Right lung (tissue), 10 donors: ENCODE data around the gene HSFX1. TPM values are rescaled to one million over a fixed set of nuclear protein-coding genes. Genes with fewer than 3 reads are reported as not detected.
"Not testable (repeated sequence)": the region's sequence is repeated elsewhere in the genome, so short reads cannot be mapped to it uniquely, and the experiment has no call there.

Source experiments
- DNase-seq, 2 donors: peaks; one replicate each; pipeline ENCODE4 v3.0.0-alpha.2; 2013
- long read RNA-seq, 8 donors: transcript quantifications; one replicate each; lab custom pipeline, GENCODE V29; 2026
- polyA plus RNA-seq, 5 donors: library from polyadenylated mRNA; unstranded; fragments of 120-200 nt; gene quantifications; one replicate each; pipeline versions ENCODE4 v1.2.1 to v1.2.3, GENCODE V29; 2013; ENCODE audit warnings: inconsistent platforms in 1 of 5, low replicate concordance in 1 of 5; ENCODE audit not compliant: insufficient read length in 5 of 5, insufficient read depth in 1 of 5

HSFX1 gene
- polyA plus RNA-seq, result 1 to 10 TPM; 1.4 to 3.6 (median 2.5) TPM
- long read RNA-seq, donor 1, result 0 reads
- long read RNA-seq, donor 2, result 0 reads
- long read RNA-seq, donor 3, result 0 reads
- long read RNA-seq, donor 4, result 0 reads
- long read RNA-seq, donor 5, result 0 reads
- long read RNA-seq, donor 6, result 0 reads
- long read RNA-seq, donor 7, result 0 reads
- long read RNA-seq, donor 8, result 0 reads

DNA sequence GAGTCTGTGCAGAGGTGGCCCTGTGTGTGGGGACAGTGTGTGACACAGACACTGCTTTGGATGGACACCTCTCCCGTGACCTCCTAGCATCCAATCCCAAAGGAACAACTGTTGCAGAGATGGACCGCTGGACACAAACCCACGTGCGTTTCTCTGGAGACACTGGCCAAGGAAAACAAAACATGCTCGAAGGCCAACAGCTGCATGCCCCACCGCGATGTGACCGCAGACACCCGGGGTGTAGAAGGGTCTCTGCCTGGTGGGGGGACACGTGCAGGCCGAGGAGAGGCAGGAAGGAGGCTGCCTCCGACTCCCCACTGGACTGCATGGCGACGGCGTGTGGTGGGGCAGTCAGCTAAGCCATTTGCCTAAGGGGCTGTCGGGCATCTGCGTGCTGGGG, at the start of gene HSFX1:
HSFX1 (plus strand) TSS at position 301 of the 400 bp plus-strand sequence. CDS start 614 bp downstream, outside the sequence.
- not testable (repeated sequence) for DNase-seq

DNA sequence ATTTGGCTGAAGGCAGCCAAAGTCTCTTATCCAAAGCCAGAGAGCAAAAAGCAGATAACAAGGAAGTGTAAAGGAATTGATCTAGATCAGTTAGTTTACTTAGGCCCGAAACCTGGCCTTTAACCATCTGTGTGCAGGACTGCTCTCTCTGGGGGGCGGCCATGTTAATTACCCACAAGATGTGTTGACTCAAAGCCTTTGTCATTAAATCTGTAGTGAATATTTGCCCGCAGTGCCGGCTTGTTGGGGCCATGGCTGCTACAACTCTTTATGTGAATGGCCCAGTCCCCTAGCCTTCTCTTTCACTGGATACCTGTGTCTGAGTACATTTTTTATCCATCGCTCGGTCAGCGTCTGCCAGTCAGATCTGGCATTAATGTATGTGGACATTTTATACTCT, 46.6 kb upstream of the HSFX1 start:
- not testable (repeated sequence) for DNase-seq

- DNase-seq, result not testable (repeated sequence)
These were observed 31.6 kb upstream of the HSFX1 start for GRCh38 chrX:149742269-149742668.

DNA sequence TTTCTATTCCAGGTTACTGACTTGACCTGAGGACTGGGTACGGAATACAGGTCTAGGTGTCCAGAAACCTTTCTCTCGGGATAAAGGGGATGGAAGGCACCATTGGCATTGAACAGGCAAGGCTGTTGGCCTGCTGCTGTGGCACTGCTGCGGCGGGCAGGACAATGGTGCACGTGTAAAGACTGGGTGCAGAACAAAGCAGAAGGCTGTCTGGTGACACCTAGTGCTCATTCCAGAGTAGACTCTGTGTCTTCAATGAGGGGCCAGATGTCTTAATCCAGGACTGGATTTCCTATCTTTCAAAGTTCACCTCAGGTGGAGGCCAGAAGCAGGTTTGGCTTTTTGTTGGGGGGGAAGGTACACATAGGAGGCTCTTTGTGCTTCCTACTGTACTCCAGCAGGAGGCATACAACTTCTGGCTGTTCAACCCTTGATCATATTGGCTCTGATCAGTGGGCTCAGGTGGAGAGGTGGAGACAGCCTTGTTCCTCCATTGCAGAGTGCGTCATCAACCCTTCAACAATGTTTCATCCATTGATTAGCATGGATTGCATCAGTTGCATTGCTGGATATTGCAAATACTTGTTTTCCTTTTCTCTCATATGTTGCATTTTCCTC, 27.4 kb upstream of the HSFX1 start:
- not testable (repeated sequence) for DNase-seq

DNA sequence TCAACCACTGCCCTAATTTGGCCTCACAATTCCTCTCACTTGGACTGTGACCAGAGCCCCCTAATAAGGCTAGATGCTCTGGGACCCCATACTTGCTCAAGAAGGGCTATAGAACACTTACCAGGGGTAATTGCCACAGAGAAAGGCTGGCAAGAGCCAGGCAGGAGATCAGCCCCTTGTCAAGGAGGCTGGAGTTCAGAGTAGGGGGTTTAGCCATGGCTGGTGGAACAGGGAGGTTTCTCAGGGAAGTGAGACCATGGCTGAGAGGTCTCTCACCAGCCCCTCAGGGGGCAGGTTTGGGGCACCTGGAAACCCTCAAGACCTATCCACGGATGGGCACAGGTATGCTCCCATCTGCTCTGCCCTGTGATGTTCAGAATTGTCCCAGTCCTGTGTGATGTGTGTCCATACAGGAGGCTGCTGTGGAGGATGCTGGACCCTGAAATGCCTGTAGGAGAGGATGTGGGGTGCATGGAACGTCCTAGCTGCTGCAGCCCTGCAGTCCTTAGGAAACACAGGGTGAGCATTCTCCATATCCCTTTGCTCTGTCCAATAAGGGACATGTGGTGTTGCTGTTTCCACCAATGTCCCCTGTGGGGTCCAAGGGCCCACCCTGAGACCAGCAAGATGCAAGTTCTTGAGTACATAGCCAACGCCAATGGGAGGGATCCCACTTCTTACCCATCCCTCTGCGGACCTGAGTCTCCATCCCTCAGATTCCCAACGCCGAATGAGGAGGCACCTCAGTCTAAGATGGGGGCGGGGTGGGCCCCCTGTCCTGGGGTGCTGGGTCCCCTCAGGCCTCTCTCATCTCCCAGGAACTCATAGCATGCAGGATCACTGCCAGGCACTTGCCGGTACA, 16.4 kb upstream of the HSFX1 start:
- no peak for DNase-seq

- DNase-seq, result no peak
These were observed 15.7 kb upstream of the HSFX1 start for GRCh38 chrX:149758068-149758714.

- not testable (repeated sequence) for DNase-seq
These were observed 15.2 kb upstream of the HSFX1 start for GRCh38 chrX:149758715-149759078.

DNA sequence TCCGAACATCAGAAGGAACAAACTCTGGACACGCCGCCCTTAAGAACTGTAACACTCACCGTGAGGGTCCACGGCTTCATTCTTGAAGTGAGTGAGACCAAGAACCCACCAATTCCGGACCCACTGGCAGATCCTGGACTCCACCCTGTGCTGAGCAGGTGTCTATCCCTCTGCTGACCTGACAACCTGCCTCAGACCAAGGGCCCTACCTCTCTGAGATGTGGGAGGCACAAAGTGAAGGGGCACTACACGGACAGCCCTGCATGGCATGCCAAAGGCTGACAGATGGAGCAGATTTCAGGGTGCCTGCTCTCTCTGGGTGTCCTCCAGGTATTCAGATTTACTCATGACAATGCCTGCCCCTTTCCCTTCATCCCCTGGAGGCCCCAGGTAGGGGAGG, 14.0 kb upstream of the HSFX1 start:
- DNase-seq, result no peak

GRCh38 chrX:149760965-149761364, 12.9 kb upstream of the HSFX1 start:
- no peak for DNase-seq

GRCh38 chrX:149761858-149762674, 11.8 kb upstream of the HSFX1 start:
- DNase-seq, result not testable (repeated sequence)

GRCh38 chrX:149762696-149763614, 10.9 kb upstream of the HSFX1 start:
- DNase-seq, result no peak

DNA sequence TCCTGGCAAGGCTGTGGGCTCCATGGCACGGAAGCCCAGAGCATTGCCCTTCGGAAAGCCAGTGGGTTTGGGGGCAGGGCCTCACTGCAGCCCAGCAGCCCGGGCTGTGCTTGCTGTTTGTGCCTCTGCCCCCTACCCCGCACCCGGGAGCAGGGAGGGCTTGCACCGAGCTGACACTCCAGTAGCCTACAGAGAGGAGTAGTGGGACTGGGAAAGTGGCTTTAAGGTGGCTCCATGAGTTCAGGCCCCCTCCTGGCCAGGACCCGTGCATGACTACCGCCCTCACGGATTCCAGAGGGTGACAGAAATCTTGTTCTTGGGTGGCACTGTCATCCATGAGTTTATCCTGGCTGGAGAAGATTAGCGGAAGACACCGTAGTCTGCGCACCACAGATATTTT, 3.5 kb upstream of the HSFX1 start:
- DNase-seq, result not testable (repeated sequence)

DNA sequence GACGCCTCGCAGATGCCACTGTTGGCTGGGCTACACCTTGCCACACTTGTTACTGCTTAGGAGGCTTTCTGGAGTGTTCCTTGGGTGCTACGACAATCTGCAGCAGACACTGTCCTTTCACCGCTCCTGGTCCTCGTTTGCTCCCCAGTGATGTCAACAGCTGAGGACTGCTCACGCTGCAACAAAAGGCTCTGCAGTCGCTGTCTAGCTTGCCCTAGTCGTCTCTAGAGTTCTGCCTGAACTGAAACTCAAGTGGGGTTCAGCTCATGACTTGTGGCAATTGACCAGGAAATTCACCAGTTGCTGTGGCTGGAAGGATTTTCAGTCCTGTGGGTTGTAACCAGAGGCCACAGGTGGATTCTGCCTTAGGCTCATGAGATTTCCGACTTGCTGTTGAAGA, 842 bp upstream of the HSFX1 start:
- not testable (repeated sequence) for DNase-seq

DNA sequence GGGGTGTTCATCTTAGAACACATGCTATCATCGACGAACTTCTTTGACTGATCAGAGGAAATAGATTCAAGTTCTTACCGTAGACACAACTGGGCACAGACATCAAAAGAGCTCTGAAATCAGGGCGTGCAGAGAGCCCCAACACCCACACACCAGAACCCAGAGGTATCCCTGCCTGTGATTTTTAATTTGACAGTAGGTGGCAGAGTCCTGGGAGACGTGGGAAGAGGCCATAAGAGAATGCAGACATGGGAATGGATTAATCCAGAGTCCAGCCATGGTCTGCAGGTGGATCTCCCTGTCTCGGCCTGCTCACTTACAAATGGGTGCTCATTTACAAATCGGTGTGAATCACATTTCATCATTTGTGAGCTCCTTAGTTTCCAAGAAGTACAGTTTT, 4.1 kb downstream of the HSFX1 start:
- DNase-seq, result not testable (repeated sequence)

DNA sequence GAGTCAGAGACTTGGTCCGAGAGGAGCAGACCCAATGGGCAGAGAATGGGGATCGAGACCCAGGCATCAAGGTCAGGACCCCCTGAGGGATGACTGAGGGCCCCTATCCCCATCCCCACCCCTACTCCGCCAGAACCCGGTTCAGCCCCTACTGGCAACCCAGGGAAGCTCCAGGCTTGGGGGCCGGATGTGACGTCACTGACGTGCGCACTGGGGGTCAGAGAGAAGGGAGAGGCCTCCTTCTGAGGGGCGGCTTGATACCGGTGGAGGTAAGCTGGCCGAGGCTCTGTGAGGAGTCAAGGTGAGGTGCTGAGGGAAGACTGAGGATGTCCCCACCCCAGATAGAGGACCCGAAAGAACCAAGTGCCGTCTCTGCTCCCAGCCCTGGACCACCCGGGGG, 7.9 kb downstream of the HSFX1 start, which contains the start of gene MAGEA9:
MAGEA9 (plus strand) TSS at position 204 of the 400 bp plus-strand sequence. CDS start 4,281 bp downstream, outside the sequence.
- not testable (repeated sequence) for DNase-seq

DNA sequence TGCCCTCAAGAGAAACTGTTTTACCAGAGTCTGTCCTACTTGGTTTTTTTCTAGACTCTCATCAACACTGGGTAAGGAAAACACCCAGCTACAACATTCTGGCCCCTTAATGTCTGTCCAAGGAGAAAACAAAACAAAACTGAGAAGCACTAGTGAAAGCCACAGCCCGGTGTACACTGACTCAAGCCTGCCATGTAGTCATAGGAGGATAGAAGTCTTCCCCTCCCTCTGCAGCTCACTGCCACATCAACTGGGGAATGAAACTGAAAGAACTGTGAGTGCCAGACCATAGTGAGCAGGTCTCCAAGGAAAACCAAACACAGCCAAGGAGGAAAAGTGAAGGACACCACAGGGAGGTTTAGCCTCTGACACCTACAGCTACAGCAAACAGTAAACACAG, 21.7 kb downstream of the HSFX1 start:
- DNase-seq, result not testable (repeated sequence)

- DNase-seq, result no peak
These were observed 25.3 kb downstream of the HSFX1 start for GRCh38 chrX:149799095-149799714.

DNA sequence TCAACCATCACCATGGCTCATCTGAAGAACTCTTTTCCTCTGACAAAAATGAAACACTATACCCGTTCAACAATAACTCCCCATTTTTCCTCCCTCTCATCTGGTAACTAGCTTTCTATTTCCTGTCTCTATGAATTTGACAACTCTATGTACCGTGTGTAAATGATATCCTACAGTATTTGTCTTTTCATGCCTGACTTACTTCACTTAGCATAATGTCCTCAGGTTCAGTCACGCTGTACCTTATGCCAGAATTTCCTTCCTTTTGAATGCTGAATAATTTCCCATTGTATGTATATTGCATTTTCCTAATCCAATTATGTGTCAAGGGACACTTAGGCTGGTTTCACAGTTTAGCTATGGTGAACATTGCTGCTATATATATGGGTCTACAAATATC, 26.1 kb downstream of the HSFX1 start:
- DNase-seq, result no peak

- no peak for DNase-seq
These were observed 29.7 kb downstream of the HSFX1 start for GRCh38 chrX:149803458-149804062.
